K562 treated with DMSO at 1 percent for 12 hours (cell line): Measurements from ENCODE around the gene GP2. TPM values are rescaled to one million over a fixed set of nuclear protein-coding genes. Genes with fewer than 3 reads are reported as not detected.

Source experiments
- total RNA-seq: library from RNA; unstranded; fragments of 300-600 nt; gene quantifications from 2 replicates; pipeline ENCODE4 v1.2.3, GENCODE V29; 2022; ENCODE audit not compliant: insufficient read depth

The GP2 gene
- total RNA-seq: not detected in 2 replicates

GRCh38 chr16:20327444-20328041 lies at the start of gene GP2:
TSS of gene GP2 (minus strand) at chr16:20327513. CDS start at chr16:20326431, 1,082 bp downstream.

GRCh38 chr16:20352615-20353014 lies 25.3 kb upstream of the GP2 start, which contains the start of gene UMOD:
TSS of gene UMOD (minus strand) at chr16:20352715. CDS start at chr16:20350737, 1,978 bp downstream.

Other genes with a start within 250 kb of the GP2 start
- gene UMOD, start 25.2 kb upstream of the GP2 start, total RNA-seq: not detected in 2 replicates
- not detected in 2 replicates for gene PDILT, start 77.2 kb upstream of the GP2 start, total RNA-seq
- not detected in 2 replicates for gene ACSM5, start 82.0 kb upstream of the GP2 start, total RNA-seq
- not detected in 2 replicates for gene ACSM2A, start 124.0 kb upstream of the GP2 start, total RNA-seq
- gene ACSM2B, start 248.9 kb upstream of the GP2 start, total RNA-seq: 2.5 and 2.6 TPM in 2 replicates